Lung (tissue), 12 donors: ENCODE results near the gene MTUS2. TPM values are rescaled to one million over a fixed set of nuclear protein-coding genes. Genes with fewer than 3 reads are reported as not detected.
A peak's percentile ranks its signal among the peaks of the same experiment; 100 is the strongest.

Source experiments
- ATAC-seq: fragments of 200-7000 bp; cut with Tn5 transposase; one replicate; pipeline ENCODE4 v1.9.1; 2020; ENCODE audit warnings: moderate number of reproducible peaks; ENCODE audit not compliant: insufficient read depth, low FRiP score
- DNase-seq, 3 donors: peaks; one replicate each; pipeline ENCODE4 v3.0.0-alpha.2; 2013 to 2017
- H3K27ac ChIP-seq, 2 donors: one replicate each; pipeline ENCODE4 v1.5.1; 2013; ENCODE audit warnings: mild to moderate bottlenecking in 2 of 2, moderate library complexity in 2 of 2, control low read depth in 1 of 2, inconsistent platforms in 1 of 2, low read depth in 1 of 2, low read length in 1 of 2
- H3K27me3 ChIP-seq, 3 donors: one replicate each; pipeline ENCODE4 v1.5.1; 2013; ENCODE audit warnings: low read length in 2 of 3; ENCODE audit not compliant: control insufficient read depth in 3 of 3, insufficient read depth in 3 of 3
- H3K36me3 ChIP-seq, 4 donors: one replicate each; pipeline ENCODE4 v1.5.1; 2013; ENCODE audit warnings: low read length in 4 of 4, mild to moderate bottlenecking in 1 of 4, moderate library complexity in 1 of 4; ENCODE audit not compliant: control insufficient read depth in 4 of 4, insufficient read depth in 4 of 4
- H3K4me1 ChIP-seq, 5 donors: one replicate each; pipeline ENCODE4 v1.5.1; 2013; ENCODE audit warnings: low read length in 5 of 5, mild to moderate bottlenecking in 2 of 5, moderate library complexity in 1 of 5; ENCODE audit not compliant: control insufficient read depth in 5 of 5, insufficient read depth in 5 of 5
- H3K4me3 ChIP-seq: one replicate; pipeline ENCODE4 v1.5.1; 2013; ENCODE audit warnings: mild to moderate bottlenecking, control low read depth, moderate library complexity
- H3K9ac ChIP-seq, 2 donors: one replicate each; pipeline ENCODE4 v1.5.1; 2013; ENCODE audit warnings: low read length in 2 of 2, control low read depth in 1 of 2; ENCODE audit not compliant: insufficient read depth in 1 of 2
- H3K9me3 ChIP-seq, 4 donors: one replicate each; pipeline ENCODE4 v1.5.1; 2013; ENCODE audit warnings: low read length in 3 of 4, mild to moderate bottlenecking in 1 of 4, moderate library complexity in 1 of 4; ENCODE audit not compliant: control insufficient read depth in 4 of 4, insufficient read depth in 3 of 4
- CTCF ChIP-seq: IDR thresholded peaks from 2 replicates; pipeline ENCODE4 v1.5.1; 2012; ENCODE audit warnings: mild to moderate bottlenecking; ENCODE audit errors: control extremely low read depth, extremely low read depth
- WGBS, 2 donors: extraction: QIAGEN DNeasy Blood & Tissue Kit; methylation state at CpG; one replicate each; pipeline ENCODE4 v1.1.7; 2013; 5-methylcytosine and 5-hydroxymethylcytosine counted together
- polyA plus RNA-seq, 2 donors: library from polyadenylated mRNA; stranded (reverse); fragments of 200-250 nt; gene quantifications; one replicate each; pipeline ENCODE4 v1.2.1, GENCODE V29; 2013
- total RNA-seq, 2 donors: library from RNA; depleted of rRNA in 1 of 2; stranded (reverse); fragments of >200 nt in 1 of 2; gene quantifications; one replicate each; pipeline ENCODE4 v1.2.1, GENCODE V29; 2014 to 2021
- donor health status: control.
- donor health status: control.
- donor health status: Bipolar disorder and iron deficiency.
- donor health status: healthy.
- donor health status: DM: yes; HTN: yes; CAD: no.

Gene MTUS2
- total and polyA plus RNA-seq, 4 donors, result 0.03 to 0.54 (median 0.08) TPM

GRCh38 chr13:29022410-29022809 lies 202.3 kb downstream of the MTUS2 start:
- Histone ChIP-seq H3K9ac (no peak overlapping the region), H3K4me1 (peaks cover 0 to 10% (median 0%) of the 10 kb centered on the region in 5 donors), H3K4me3 (peak overlapping the region; percentile 5), H3K27me3 (no peaks in the 10 kb centered on the region), H3K36me3 (no peaks in the 10 kb centered on the region), H3K9me3 (peaks cover 0 to 1% (median 0%) of the 10 kb centered on the region in 4 donors), H3K27ac (no peak overlapping the region)
- DNase-seq, result no peak
- WGBS, 2 donors, result 92 to 96% methylated on average over 4 of the region's 4 CpGs
- no peak for TF ChIP-seq CTCF
- ATAC-seq, result no peak

GRCh38 chr13:29022968-29023367 lies 202.8 kb downstream of the MTUS2 start:
- ATAC-seq (no peak), DNase-seq (no peak)
- WGBS, 2 donors, result 88 to 92% methylated on average over 3 of the region's 3 CpGs
- H3K27ac ChIP-seq, result no peak overlapping the region
- peaks cover 0 to 10% (median 0%) of the 10 kb centered on the region in 5 donors for H3K4me1 ChIP-seq
- no peaks in the 10 kb centered on the region for H3K36me3 ChIP-seq
- H3K4me3 ChIP-seq, result no peak overlapping the region
- TF ChIP-seq CTCF, result no peak
- H3K27me3 ChIP-seq, result no peaks in the 10 kb centered on the region
- no peak overlapping the region for H3K9ac ChIP-seq
- H3K9me3 ChIP-seq, result peaks cover 0 to 3% (median 0%) of the 10 kb centered on the region in 4 donors

GRCh38 chr13:29024783-29025182 lies 204.6 kb downstream of the MTUS2 start:
- no peaks in the 10 kb centered on the region for H3K36me3 ChIP-seq
- H3K4me1 ChIP-seq, result peaks cover 0 to 18% (median 0%) of the 10 kb centered on the region in 5 donors
- H3K9me3 ChIP-seq, result peaks cover 0 to 3% (median under 1%) of the 10 kb centered on the region in 4 donors
- DNase-seq, result no peak
- ATAC-seq, result no peak
- H3K27ac ChIP-seq, result no peak overlapping the region
- no peak for TF ChIP-seq CTCF
- WGBS, 2 donors, result 79 to 86% methylated on average over 8 of the region's 8 CpGs
- H3K4me3 ChIP-seq, result no peak overlapping the region
- no peak overlapping the region for H3K9ac ChIP-seq
- no peaks in the 10 kb centered on the region for H3K27me3 ChIP-seq

GRCh38 chr13:29028868-29029267 lies 208.7 kb downstream of the MTUS2 start:
- Histone ChIP-seq H3K4me1 (peaks cover 0 to 17% (median 0%) of the 10 kb centered on the region in 5 donors), H3K36me3 (no peaks in the 10 kb centered on the region), H3K9me3 (peaks cover 0 to 3% (median under 1%) of the 10 kb centered on the region in 4 donors), H3K27ac (no peak overlapping the region), H3K27me3 (no peaks in the 10 kb centered on the region), H3K9ac (no peak overlapping the region), H3K4me3 (no peak overlapping the region)
- 75 to 80% methylated on average over 5 of the region's 5 CpGs for WGBS, 2 donors
- no peak for TF ChIP-seq CTCF
- DNase-seq, result peak; percentile 87 to 93 (median 91)
- ATAC-seq, result no peak
